IMR-90 (cell line): ENCODE data around the gene KTN1. TPM values are rescaled to one million over a fixed set of nuclear protein-coding genes. Genes with fewer than 3 reads are reported as not detected.
A peak's percentile ranks its signal among the peaks of the same experiment; 100 is the strongest.

ENCODE experiments used
- ATAC-seq: fragments of 200-7000 bp; cut with Tn5 transposase; 2 replicates; pipeline ENCODE4 v1.9.1; 2020; ENCODE audit warnings: low read depth, mild to moderate bottlenecking, moderate library complexity
- Bru-seq: library from RNA; stranded (reverse); fragments of 400-500 nt; gene quantifications from one replicate; lab custom pipeline; 2021; lab: Mats Ljungman, UMichigan
- BruChase-seq, 2 experiments: library from RNA; stranded (reverse); fragments of 400-500 nt; gene quantifications; one replicate each; lab custom pipeline; 2021; lab: Mats Ljungman, UMichigan
- BruUV-seq: library from RNA; stranded (reverse); fragments of 400-500 nt; replicated peaks from 2 replicates; lab custom pipeline; 2021; lab: Mats Ljungman, UMichigan
- CTCF ChIA-PET: fragments of 300-600 bp; formaldehyde crosslinking; extraction: SDS; loops from one replicate; lab custom pipeline; 2021; ENCODE audit warnings: antibody characterized with exemption; lab: Yijun Ruan, JAX
- POLR2A ChIA-PET: fragments of 300-600 bp; sonication (Branson Sonifier 250); formaldehyde crosslinking; loops from one replicate; lab custom pipeline; 2022; ENCODE audit warnings: antibody characterized with exemption; ENCODE audit not compliant: unreplicated experiment; lab: Charles Lee
- DNase-seq: peaks from one replicate; pipeline ENCODE4 v3.0.0; 2013
- H2AFZ ChIP-seq: replicated peaks from 2 replicates; pipeline ENCODE3; 2013; ENCODE audit warnings: low read length, mild to moderate bottlenecking; ENCODE audit not compliant: poor library complexity
- H2AK5ac ChIP-seq: 2 replicates; pipeline ENCODE4 v1.6.1; 2013; ENCODE audit warnings: low read depth, low read length, inconsistent platforms
- H2AK9ac ChIP-seq: replicated peaks from 2 replicates; pipeline ENCODE3; 2013; ENCODE audit warnings: mild to moderate bottlenecking, low read depth, low read length, moderate library complexity; ENCODE audit not compliant: poor library complexity
- H2BK120ac ChIP-seq: 2 replicates; pipeline ENCODE4 v1.6.1; 2013; ENCODE audit warnings: low read depth, low read length, inconsistent platforms
- H2BK15ac ChIP-seq: 3 replicates; pipeline ENCODE4 v1.6.1; 2013; ENCODE audit warnings: low read depth, low read length, inconsistent platforms
- H2BK20ac ChIP-seq: 2 replicates; pipeline ENCODE4 v1.6.1; 2013; ENCODE audit warnings: low read depth, mild to moderate bottlenecking, inconsistent platforms, low read length, moderate library complexity
- H2BK5ac ChIP-seq: 2 replicates; pipeline ENCODE4 v1.6.1; 2013; ENCODE audit warnings: mild to moderate bottlenecking, low read depth, low read length, inconsistent platforms; ENCODE audit not compliant: poor library complexity, severe bottlenecking
- H3K14ac ChIP-seq: replicated peaks from 2 replicates; pipeline ENCODE4 v1.6.1; 2013; ENCODE audit warnings: low read depth, low read length, inconsistent platforms
- H3K18ac ChIP-seq: 2 replicates; pipeline ENCODE4 v1.6.1; 2013; ENCODE audit warnings: low read depth, low read length, control low read depth
- H3K23ac ChIP-seq: 2 replicates; pipeline ENCODE4 v1.6.1; 2013; ENCODE audit warnings: low read depth, low read length, inconsistent platforms
- H3K27ac ChIP-seq: 2 replicates; pipeline ENCODE4 v1.5.1; 2013; ENCODE audit warnings: mild to moderate bottlenecking, control low read depth, low read length; ENCODE audit not compliant: insufficient read depth
- H3K27me3 ChIP-seq: 2 replicates; pipeline ENCODE4 v1.6.1; 2013; ENCODE audit warnings: low read length; ENCODE audit not compliant: control insufficient read depth, insufficient read depth
- H3K36me3 ChIP-seq: 2 replicates; pipeline ENCODE4 v1.6.1; 2013; ENCODE audit warnings: low read length, mixed read lengths; ENCODE audit not compliant: control insufficient read depth, insufficient read depth
- H3K4ac ChIP-seq: 2 replicates; pipeline ENCODE4 v1.6.1; 2013; ENCODE audit warnings: low read depth, low read length, inconsistent platforms
- H3K4me1 ChIP-seq: 2 replicates; pipeline ENCODE4 v1.6.1; 2013; ENCODE audit warnings: low read length, mixed read lengths; ENCODE audit not compliant: control insufficient read depth, insufficient read depth
- H3K4me2 ChIP-seq: 2 replicates; pipeline ENCODE4 v1.6.1; 2013; ENCODE audit warnings: low read depth, mild to moderate bottlenecking, control low read depth, low read length, moderate library complexity
- H3K4me3 ChIP-seq: 2 replicates; pipeline ENCODE4 v1.5.1; 2013; ENCODE audit warnings: low read depth, mild to moderate bottlenecking, control low read depth, low read length, moderate library complexity; ENCODE audit not compliant: insufficient read depth
- H3K56ac ChIP-seq: 2 replicates; pipeline ENCODE4 v1.6.1; 2013; ENCODE audit warnings: low read length, inconsistent platforms; ENCODE audit not compliant: insufficient read depth; ENCODE audit errors: extremely low read depth
- H3K79me1 ChIP-seq, 2 experiments: 2 replicates each; pipeline ENCODE4 v1.6.1; 2013; ENCODE audit warnings: low read length in 2 of 2, inconsistent platforms in 1 of 2, low read depth in 1 of 2
- H3K9ac ChIP-seq: 2 replicates; pipeline ENCODE4 v1.6.1; 2013; ENCODE audit warnings: low read depth, low read length, control low read depth
- H3K9me1 ChIP-seq: 2 replicates; pipeline ENCODE4 v1.6.1; 2013; ENCODE audit warnings: low read length, inconsistent platforms; ENCODE audit not compliant: insufficient read depth
- H3K9me3 ChIP-seq: 2 replicates; pipeline ENCODE4 v1.6.1; 2013; ENCODE audit warnings: low read length; ENCODE audit not compliant: control insufficient read depth, insufficient read depth
- H4K20me1 ChIP-seq: 2 replicates; pipeline ENCODE4 v1.6.1; 2013; ENCODE audit warnings: low read length, inconsistent platforms; ENCODE audit not compliant: insufficient read depth
- H4K5ac ChIP-seq: 2 replicates; pipeline ENCODE4 v1.6.1; 2013; ENCODE audit warnings: mild to moderate bottlenecking, low read depth, low read length, control low read depth
- H4K8ac ChIP-seq, 2 experiments: 2 replicates each; pipeline ENCODE4 v1.6.1; 2013; ENCODE audit warnings: low read depth in 2 of 2, low read length in 2 of 2, control low read depth in 1 of 2, inconsistent platforms in 1 of 2
- H4K91ac ChIP-seq: 2 replicates; pipeline ENCODE4 v1.6.1; 2013; ENCODE audit warnings: low read depth, low read length, inconsistent platforms; ENCODE audit not compliant: insufficient read depth
- BHLHE40 ChIP-seq: fragments of 150-350 bp; IDR thresholded peaks from 2 replicates; pipeline ENCODE4 v1.6.1; 2016; ENCODE audit warnings: mild to moderate bottlenecking, low read depth, low read length
- MAFK ChIP-seq: IDR thresholded peaks from 2 replicates; pipeline ENCODE4 v1.6.1; 2012; ENCODE audit warnings: low read depth, low read length, improper control_type of control experiment
- MAZ ChIP-seq: IDR thresholded peaks from 2 replicates; pipeline ENCODE4 v1.6.1; 2012; ENCODE audit warnings: low read depth, mild to moderate bottlenecking, low read length, improper control_type of control experiment, moderate library complexity, borderline replicate concordance
- MXI1 ChIP-seq: IDR thresholded peaks from 2 replicates; pipeline ENCODE4 v1.6.1; 2012; ENCODE audit warnings: low read depth, mild to moderate bottlenecking, low read length, moderate library complexity, borderline replicate concordance
- POLR2A ChIP-seq: IDR thresholded peaks from 2 replicates; pipeline ENCODE4 v1.6.1; 2012; ENCODE audit warnings: mild to moderate bottlenecking, low read depth, low read length
- RAD21 ChIP-seq: IDR thresholded peaks from 2 replicates; pipeline ENCODE4 v1.6.1; 2012; ENCODE audit warnings: low read length, improper control_type of control experiment
- WGBS, 2 experiments: methylation state at CpG; one replicate each; pipeline versions ENCODE4 v1.1.5 to v1.1.7; 2013; ENCODE audit warnings: missing lambda C conversion rate in 2 of 2; ENCODE audit not compliant: insufficient read length in 1 of 2; ENCODE audit errors: extremely low coverage in 2 of 2; 5-methylcytosine and 5-hydroxymethylcytosine counted together
- dilution Hi-C: fragments of 300-500 bp; cut with HindIII; formaldehyde crosslinking; loops from one replicate; pipeline ENCODE4 v1.14.3; 2018; ENCODE audit warnings: low sequenced_read_pairs; ENCODE audit not compliant: unreplicated experiment
- in situ Hi-C: fragments of 300-500 bp; cut with MboI; formaldehyde crosslinking; loops from 3 replicates; pipeline ENCODE4 v1.14.3; 2019; ENCODE audit warnings: low sequenced_read_pairs, inconsistent platforms, mixed read lengths
- intact Hi-C: fragments of 100-400 bp; cut with micrococcal nuclease; formaldehyde crosslinking; loops from 2 replicates; pipeline ENCODE4 v1.10.0; 2022
- long read RNA-seq: library from polyadenylated mRNA; unstranded; transcript quantifications from one replicate; pipeline ENCODE4 v2.0.0, GENCODE V29; 2021; ENCODE audit not compliant: unreplicated experiment
- polyA plus RNA-seq, 3 experiments: library from polyadenylated mRNA; depleted of rRNA; stranded (reverse); fragments of >200 nt; gene quantifications; 2 replicates each; pipeline ENCODE4 v1.2.3, GENCODE V29; 2012; ENCODE audit warnings: low replicate concordance in 1 of 3
- total RNA-seq: library from RNA; depleted of rRNA; stranded (reverse); fragments of >200 nt; gene quantifications from 2 replicates; pipeline ENCODE4 v1.2.3, GENCODE V29; 2012; rRNA removed

Gene KTN1
- total RNA-seq (57.2 and 149 TPM in 2 replicates), polyA plus RNA-seq (2012; rRNA removed) (36.9 and 42.1 TPM in 2 replicates), Bru-seq, nascent RNA (percentile 90 among the genes with signal in this experiment), BruChase-seq, experiment 1, labeled RNA remaining after a 6-hour chase (percentile 88 among the genes with signal in this experiment), BruChase-seq, experiment 2, labeled RNA remaining after a 2-hour chase (percentile 91 among the genes with signal in this experiment)
- polyA plus RNA-seq (2012; cell fraction: cytosol; rRNA removed) = 3.5 and 4.0 TPM in 2 replicates
- polyA plus RNA-seq (2012; cell fraction: nucleus; rRNA removed; ENCODE audit: low replicate concordance) = 3.2 and 30.4 TPM in 2 replicates
- long read RNA-seq, full-length matches to known transcripts = 43 of 189 reads
- long read RNA-seq, partial matches to known transcripts = 81 of 189 reads
- long read RNA-seq, other reads (novel, unspliced or antisense) = 65 of 189 reads

- Histone ChIP-seq H3K56ac (peak within 1 kb of the TSS; percentile 81), H2AK9ac (peak within 1 kb of the TSS; percentile 89), H3K18ac (peak within 1 kb of the TSS; percentile 83), H2BK120ac (peak within 1 kb of the TSS; percentile 85), H3K4me2 (peak within 1 kb of the TSS; percentile 98), H4K5ac (peak within 1 kb of the TSS; percentile 95), H4K8ac (peak within 1 kb of the TSS; percentile 21 to 77), H2AK5ac (peak within 1 kb of the TSS; percentile 45), H3K27ac (peak within 1 kb of the TSS; percentile 97), H3K27me3 (no peaks in the 10 kb centered on the region), H4K20me1 (peaks cover 36% of the 10 kb centered on the region), H4K91ac (peak within 1 kb of the TSS; percentile 54), H3K36me3 (no peaks in the 10 kb centered on the region), H2AFZ (peak within 1 kb of the TSS; percentile 97), H3K4me3 (peak within 1 kb of the TSS; percentile 98), H3K14ac (peak within 1 kb of the TSS; percentile 85), H3K23ac (peak within 1 kb of the TSS; percentile 95), H2BK15ac (peak within 1 kb of the TSS; percentile 73; the same call in 1 of the 3 replicates), H3K9me3 (no peaks in the 10 kb centered on the region), H3K9ac (peak within 1 kb of the TSS; percentile 96), H3K79me1 (peaks cover 5 to 42% of the 10 kb centered on the region in 2 experiments), H2BK20ac (no peak within 1 kb of the TSS), H3K4ac (peak within 1 kb of the TSS; percentile 48), H2BK5ac (peak within 1 kb of the TSS; percentile 91), H3K4me1 (peaks cover 12% of the 10 kb centered on the region), H3K9me1 (peaks cover 15% of the 10 kb centered on the region)
- no TSS peak for BruUV-seq
- dilution Hi-C loops = no loop called here
- peak; percentile 6; the same call in 1 of the 2 replicates for TF ChIP-seq MAZ
- peak; percentile 47; the same call in 1 of the 2 replicates for TF ChIP-seq MXI1
- TF ChIP-seq RAD21 = no peak
- peak; percentile 66 for TF ChIP-seq BHLHE40
- TF ChIP-seq MAFK = no peak
- TF ChIP-seq POLR2A = peak; percentile 18; the same call in 1 of the 2 replicates
- ChIA-PET POLR2A (interaction anchor here (0.7 kb wide), 1 partner anchor 22 kb away, joined by 4 read pairs; no protein-coding TSS in a partner anchor), CTCF (no interaction called here)
- DNase-seq (peak; percentile 71), ATAC-seq (peak; percentile 90)
- WGBS, 2 experiments = 1% methylated on average over 59 of the region's 96 CpGs; no CpG with 5 or more reads in 1 of the 2 experiments
- in situ Hi-C loops = no loop called here
- intact Hi-C loops = loop anchor here (2.0 kb wide), 1 partner anchor 133 kb away; no protein-coding TSS in a partner anchor
These were observed at the start of gene KTN1 for GRCh38 chr14:55579724-55580469. TSS of gene KTN1 (plus strand) at chr14:55580207. CDS start at chr14:55612049, 31,842 bp downstream.
